Ecto neural progenitor cell (in vitro differentiated cells): ENCODE data around the gene NSUN6.

Experiments
- DNase-seq: peaks from one replicate; pipeline ENCODE4 v3.0.0-alpha.2; 2018; ENCODE audit warnings: low spot score

Gene NSUN6

DNA sequence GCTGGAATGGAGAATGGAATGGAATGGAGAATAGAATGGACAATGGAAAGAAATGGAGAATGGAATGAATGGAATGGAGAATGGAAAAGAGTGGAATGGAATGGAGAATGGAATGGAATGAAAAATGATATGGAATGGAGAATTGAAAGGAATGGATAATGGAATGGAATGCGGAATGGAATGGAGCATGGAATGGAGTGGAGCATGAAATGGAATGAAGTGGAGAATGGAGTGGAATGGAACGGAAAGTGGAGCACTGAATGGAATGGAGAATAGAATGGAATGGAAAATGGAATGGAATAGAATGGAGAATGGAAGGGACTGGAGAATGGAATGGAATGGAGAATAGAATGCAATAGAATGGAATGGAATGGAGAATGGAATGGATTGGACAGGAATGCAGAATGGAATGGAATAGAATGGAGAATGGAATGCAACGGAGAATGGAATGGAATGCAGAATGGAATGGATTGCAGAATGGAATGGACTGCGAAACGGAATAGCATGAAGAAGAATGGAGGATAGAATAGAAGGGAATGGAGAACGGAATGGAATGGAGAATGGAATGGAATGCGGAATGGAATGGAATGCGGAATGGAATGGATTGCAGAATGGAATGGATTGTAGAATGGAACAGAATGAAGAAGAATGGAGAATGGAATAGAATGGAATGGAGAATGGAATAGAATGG lies 89.4 kb downstream of the NSUN6 start:
- no peak for DNase-seq

DNA sequence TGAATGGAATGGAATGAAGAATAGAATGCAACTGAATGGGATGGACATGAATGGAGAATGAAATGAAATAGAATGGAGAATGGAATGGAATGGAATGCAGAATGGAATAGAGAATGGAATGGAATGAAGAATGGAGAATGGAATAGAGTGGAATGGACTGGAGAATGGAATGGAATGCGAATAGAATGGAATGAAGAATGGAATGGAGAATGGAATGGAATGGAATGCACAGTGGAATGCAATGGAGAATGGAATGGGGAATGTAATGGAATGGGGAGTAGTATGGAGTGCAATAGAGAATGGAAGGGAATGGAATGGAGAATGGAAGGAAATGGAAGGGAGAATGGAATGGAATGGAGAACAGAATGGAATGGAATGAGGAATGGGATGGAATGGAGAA lies 93.4 kb downstream of the NSUN6 start:
- no peak for DNase-seq

DNA sequence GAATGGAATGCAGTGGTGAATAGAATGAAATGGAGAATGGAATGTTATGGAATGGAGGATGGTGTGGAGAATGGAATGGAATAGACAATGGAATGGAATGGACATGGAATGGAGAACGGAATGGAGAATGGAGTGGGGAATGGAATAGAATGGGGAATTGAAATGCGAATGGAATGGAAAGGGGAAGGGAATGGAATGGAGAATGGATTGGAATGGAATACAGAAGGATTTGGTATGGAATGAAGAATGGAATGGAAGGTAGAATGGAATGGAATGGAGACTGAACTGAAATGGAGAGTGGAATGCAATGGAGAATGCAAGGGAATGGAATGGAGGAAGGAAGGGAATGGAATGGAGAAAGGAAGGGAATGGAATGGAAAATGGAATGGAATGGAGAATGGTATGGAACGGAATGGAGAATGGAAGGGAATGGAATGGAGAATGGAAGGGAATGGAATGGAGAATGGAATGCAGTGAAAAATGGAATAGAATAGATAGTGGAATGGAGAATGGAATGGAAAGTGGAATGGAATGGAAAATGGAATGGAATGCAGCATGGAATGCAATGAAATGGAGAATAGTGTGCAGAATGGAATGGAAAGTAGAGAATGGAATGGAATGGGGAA lies 94.8 kb downstream of the NSUN6 start:
- DNase-seq, result no peak

DNA sequence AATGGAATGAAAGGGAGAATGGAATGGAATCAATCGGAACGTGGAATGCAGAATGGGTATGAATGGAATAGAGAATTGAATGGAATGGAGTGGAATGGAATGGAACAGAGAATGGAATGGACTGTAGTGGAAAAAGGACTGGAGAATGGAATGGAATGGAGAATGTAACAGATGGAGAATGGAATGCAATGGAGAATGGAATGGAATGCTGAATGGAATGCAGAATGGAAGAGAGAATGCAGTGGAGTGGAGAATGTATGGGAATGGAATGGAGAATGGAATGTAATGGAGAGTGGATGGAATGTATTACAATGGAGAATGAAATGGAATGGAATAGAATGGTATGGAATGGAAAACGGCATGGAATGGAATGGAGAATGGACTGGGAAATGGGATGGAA lies 96.9 kb downstream of the NSUN6 start:
- no peak for DNase-seq

DNA sequence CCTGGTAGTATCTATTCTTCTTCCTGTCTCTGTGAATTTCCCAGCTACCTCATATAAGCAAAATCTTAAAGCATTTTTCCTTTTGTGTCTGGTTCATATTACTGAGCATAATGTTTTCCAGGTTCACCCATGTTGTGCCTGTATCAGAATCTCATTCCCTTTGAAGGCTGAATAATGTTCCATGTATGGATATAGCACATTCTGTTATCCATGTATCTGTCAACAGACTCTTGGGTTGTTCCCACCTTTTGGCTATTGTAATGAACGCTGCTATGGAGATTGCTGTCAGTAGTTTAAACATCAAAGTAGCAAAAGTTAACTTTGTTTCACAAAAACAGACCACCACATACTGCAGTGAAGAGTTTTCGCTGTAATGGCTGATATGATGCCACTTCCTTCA lies 99.9 kb downstream of the NSUN6 start:
- no peak for DNase-seq

DNA sequence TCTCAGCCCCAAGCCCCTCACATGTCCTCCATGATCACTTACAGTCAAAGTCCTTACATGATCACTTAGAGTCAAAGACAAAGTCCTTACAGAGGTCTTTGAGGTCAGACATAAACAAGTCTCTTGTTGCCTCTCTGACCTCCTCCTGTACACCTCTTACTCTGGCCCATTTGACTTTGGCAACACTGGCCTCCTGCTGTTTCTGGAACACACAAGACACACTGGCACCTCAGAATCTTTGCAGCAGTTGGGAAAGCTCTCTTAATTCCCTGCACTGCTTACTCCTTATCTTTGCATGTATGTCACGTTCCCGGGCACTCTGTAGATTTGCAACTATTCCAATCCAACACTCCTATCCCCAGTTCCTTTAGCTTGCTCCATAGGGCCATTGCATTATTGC lies 102.3 kb downstream of the NSUN6 start:
- DNase-seq, result no peak

DNA sequence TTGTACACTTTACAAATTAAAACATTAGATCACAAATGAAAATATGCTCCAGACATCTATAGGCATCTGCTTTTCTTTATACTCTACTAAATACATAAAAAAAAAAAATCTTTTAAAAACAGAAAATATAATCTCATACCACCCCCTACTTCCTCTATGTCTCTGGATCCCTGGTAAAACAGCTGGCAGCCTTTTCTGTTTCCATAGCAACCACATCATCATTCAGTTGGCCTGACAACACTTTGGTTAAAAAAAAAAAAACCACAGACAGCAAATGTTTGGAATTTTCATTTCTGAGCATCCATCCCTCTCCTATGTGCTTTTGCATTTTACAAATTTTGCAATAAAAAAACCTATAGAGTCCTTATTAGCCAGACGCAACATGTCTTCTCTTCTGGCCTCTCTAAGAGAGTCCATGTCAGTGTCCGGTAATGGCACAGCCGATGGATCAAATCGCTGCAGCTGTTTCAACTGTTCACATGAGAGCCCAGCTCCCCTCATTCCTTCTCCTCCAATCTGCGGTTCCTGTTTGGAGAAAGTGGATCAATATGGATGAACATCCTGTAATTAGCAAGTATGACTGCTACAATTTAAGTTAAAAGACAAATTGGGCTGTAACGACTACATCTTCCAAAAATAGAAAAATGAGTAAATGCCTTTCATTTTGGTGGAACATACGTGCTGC lies 105.6 kb downstream of the NSUN6 start:
- no peak for DNase-seq

DNA sequence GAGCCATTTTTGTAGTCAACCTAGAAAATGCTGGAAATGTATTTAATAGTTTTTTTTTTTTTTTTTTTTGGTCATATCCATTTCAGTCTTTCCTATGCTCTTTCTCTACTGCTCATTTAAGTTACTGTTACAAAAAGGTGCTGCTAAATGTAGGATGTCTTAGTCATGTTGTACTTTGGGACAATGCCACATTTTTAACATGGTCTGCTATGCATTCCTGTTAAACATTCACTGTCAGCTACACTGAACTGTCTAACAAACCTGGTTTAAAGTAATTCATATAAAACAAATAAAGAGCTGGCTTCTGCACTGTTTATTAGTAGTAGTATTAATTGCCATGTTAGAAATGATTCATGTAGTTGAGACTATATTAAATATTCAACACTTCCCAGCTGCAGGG lies 108.6 kb downstream of the NSUN6 start:
- no peak for DNase-seq

DNA sequence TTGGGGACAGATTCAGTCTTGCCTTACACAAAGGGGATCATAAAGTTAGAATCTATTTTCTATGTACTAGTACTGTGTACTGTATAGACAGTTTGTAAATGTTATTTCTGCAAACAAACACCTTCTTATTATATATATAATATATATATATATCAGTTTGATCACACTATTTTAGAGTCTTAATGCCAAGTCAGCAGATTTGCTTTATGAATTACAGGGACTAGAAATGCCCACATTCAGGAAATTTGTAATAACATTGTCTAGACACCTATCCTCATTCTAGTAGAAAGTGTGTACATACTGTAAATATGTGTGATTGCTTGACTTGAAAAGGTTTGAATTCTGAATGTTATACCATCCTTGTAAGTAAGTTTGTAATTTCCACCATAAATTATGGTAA lies 111.2 kb downstream of the NSUN6 start:
- no peak for DNase-seq

DNA sequence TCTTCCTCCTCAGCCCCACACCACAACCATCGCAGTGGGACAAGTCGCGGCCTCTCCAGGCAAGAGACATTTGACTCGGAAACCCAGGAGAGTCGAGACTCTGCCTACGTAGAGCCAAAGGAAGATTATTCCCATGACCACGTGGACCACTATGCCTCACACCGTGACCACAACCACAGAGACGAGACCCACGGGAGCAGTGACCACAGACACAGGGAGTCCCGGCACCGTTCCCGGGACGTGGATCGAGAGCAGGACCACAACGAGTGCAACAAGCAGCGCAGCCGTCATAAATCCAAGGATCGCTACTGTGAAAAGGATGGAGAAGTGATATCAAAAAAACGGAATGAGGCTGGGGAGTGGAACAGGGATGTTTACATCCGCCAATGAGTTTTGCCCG lies 112.1 kb downstream of the NSUN6 start:
- DNase-seq, result no peak

DNA sequence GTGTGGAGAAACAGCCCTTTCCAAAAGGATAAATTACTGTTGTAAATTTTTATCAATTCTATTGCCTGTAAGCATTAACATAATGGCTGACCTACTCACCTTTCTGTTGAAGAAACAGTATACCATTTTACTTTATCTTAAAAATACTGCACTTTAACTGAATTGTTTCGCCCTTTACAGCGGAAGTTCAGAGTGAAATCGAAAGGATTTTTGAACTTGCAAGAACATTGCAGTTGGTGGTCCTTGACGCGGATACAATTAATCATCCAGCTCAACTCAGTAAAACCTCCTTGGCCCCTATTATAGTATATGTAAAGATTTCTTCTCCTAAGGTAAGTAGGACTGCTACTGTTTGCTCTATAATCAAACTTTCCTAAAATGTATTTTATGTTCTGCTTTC lies 117.5 kb downstream of the NSUN6 start:
- no peak for DNase-seq

- no peak for DNase-seq
Observed at GRCh38 chr10:18532881-18533535, 118.4 kb downstream of the NSUN6 start.

DNA sequence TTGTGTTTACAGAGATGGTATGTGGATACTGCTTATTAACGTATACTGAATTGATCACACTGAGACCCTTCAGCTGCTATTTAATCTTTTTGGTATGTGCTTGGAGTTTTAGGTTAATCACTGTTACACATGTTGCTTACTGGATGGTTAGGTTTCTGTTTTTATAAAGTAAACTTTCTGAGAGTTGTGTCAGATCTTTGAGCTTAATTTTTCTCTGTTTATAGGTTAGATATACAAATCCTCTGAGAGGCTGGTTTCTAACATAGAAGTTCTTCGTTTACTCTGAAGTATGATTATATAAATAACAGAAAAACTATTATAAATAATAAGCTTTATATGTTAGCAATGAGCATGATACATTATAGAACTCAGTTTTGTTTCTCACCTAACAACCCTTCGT lies 123.1 kb downstream of the NSUN6 start:
- DNase-seq, result no peak

DNA sequence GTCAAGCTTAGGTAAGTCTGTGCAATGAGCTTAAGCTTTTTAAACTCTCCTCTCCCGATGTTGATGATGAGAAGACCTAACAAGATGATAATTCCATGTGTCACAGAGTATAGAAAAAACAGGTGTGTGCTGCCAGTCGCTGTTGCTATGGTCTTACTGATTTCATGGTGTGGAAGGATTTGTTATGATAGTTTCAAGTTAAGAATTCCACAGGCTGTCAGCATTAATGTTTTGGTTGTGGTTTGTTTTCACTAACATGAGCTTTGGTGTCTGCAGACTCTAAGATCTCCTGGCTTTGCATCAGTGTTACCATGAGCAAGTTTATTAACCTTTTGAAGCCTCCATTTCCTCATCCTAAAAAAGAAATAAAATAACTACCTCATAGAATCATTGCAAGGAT lies 123.7 kb downstream of the NSUN6 start:
- no peak for DNase-seq

GRCh38 chr10:18523858-18524257 lies 127.5 kb downstream of the NSUN6 start:
- DNase-seq, result no peak

DNA sequence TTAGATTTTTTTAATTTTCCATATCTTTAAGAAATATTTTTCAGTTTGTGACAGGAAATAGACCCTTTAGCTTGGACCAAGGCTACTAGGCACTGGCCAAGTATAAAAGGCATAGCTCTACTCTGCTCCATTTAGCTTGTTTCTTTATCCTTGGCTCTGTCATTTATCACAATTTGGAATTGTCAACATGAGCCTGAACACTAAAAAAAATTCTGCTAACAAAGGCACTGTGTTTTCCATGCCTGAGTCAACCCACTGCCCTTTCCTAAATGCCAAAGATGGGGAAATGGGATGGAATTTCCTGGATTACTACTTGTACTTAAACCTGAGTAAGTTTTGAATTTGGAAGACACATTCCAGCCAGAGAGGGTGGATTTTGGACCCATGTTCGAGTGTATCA lies 128.4 kb downstream of the NSUN6 start:
- DNase-seq, result no peak

GRCh38 chr10:18516851-18517250 lies 134.5 kb downstream of the NSUN6 start:
- DNase-seq, result no peak

DNA sequence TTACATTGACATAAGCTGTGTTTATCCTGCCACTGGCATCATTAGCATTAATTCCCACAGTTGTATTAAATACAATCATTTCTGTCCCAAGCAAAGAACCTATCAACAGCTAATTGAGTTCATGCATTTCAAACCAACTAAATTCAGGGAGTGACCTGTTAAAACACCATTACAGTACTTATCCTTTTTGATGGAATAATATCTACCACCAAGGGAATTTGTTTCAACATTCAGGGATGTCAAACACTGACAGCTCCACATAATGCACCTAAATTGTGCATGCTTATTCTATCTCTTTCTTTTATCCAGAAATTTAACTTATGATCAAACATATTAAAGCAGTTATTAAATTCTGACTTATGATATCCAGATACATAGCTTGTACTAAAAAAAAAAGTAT lies 136.8 kb downstream of the NSUN6 start:
- no peak for DNase-seq

- no peak for DNase-seq
Observed at GRCh38 chr10:18508587-18508986, 142.8 kb downstream of the NSUN6 start.

DNA sequence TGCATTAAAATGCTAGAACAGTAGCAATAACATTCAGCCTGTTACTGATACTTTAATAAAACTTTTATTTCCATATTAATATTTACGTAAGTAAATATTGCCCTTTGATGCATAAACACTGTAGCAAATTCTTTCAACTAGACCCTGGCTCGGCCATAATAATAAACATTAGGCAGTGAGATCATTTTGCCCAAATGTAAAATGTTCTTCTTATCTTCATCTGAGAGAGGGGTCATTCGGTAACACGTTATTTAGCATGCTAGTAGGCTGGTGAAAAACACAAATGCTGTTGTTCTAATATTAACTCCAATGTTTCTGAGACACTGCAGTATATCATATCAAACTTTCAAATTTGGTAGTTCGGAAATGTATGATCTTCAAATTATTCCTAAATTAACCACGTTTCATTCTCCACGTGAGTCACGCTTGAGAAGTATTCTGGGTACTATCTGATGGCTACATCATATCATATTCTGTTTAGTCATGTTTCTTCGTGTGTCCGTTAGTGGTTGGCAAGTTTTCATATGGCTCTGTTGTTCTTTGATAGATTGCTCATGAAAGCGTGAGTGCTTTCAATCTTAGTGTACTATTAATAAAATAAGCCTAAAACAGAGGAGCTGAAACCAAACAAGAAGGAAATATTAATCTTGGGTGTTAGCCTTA lies 145.8 kb downstream of the NSUN6 start:
- no peak for DNase-seq

GRCh38 chr10:18504161-18504560 lies 147.2 kb downstream of the NSUN6 start:
- DNase-seq, result no peak

GRCh38 chr10:18501629-18502028 lies 149.8 kb downstream of the NSUN6 start:
- DNase-seq, result no peak

GRCh38 chr10:18501198-18501597 lies 150.2 kb downstream of the NSUN6 start:
- no peak for DNase-seq
